ENCODE measurements around the gene IL20RB.

Gene IL20RB

GRCh38 chr3:137047240-137047639, 89.5 kb downstream of the IL20RB start:
- no peak for DNase-seq

- no peak for DNase-seq
Measured at GRCh38 chr3:137050281-137050680, 92.5 kb downstream of the IL20RB start.

- DNase-seq = no peak
Measured at GRCh38 chr3:137052298-137052697, 94.5 kb downstream of the IL20RB start.
